HG02840 (cell line): Measurements from ENCODE around the gene NACA2.
"Not testable (repeated sequence)": the region's sequence is repeated elsewhere in the genome, so short reads cannot be mapped to it uniquely, and the experiment has no call there.

ENCODE experiments used
- ATAC-seq: cut with Tn5 transposase; IDR thresholded peaks from one replicate; pipeline ENCODE4 v1.9.1; 2021; ENCODE audit warnings: mild to moderate bottlenecking, moderate library complexity, moderate number of reproducible peaks; ENCODE audit not compliant: unreplicated experiment, low FRiP score

The NACA2 gene

GRCh38 chr17:61591018-61591417, at the start of gene NACA2:
NACA2 (minus strand) TSS chr17:61591219; CDS start chr17:61591180, 39 bp downstream.
- ATAC-seq: no peak

- no peak for ATAC-seq
These were observed 48.8 kb upstream of the NACA2 start for GRCh38 chr17:61639818-61640217.

- no peak for ATAC-seq
These were observed 47.1 kb upstream of the NACA2 start for GRCh38 chr17:61638087-61638486.

GRCh38 chr17:61635913-61636432, 45.0 kb upstream of the NACA2 start:
- ATAC-seq: no peak

GRCh38 chr17:61634942-61635538, 44.0 kb upstream of the NACA2 start:
- no peak for ATAC-seq

- ATAC-seq: no peak
These were observed 43.1 kb upstream of the NACA2 start for GRCh38 chr17:61634011-61634539.

- ATAC-seq: no peak
These were observed 41.8 kb upstream of the NACA2 start for GRCh38 chr17:61632826-61633225.

- ATAC-seq: no peak
These were observed 40.8 kb upstream of the NACA2 start for GRCh38 chr17:61631800-61632199.

GRCh38 chr17:61628158-61628557, 37.1 kb upstream of the NACA2 start:
- ATAC-seq: not testable (repeated sequence)

- ATAC-seq: no peak
These were observed 36.6 kb upstream of the NACA2 start for GRCh38 chr17:61627658-61628057.

GRCh38 chr17:61627125-61627524, 36.1 kb upstream of the NACA2 start:
- ATAC-seq: no peak

GRCh38 chr17:61625564-61625963, 34.5 kb upstream of the NACA2 start:
- no peak for ATAC-seq

GRCh38 chr17:61624951-61625350, 33.9 kb upstream of the NACA2 start:
- no peak for ATAC-seq

- ATAC-seq: no peak
These were observed 30.3 kb upstream of the NACA2 start for GRCh38 chr17:61621317-61621716.

- no peak for ATAC-seq
These were observed 28.9 kb upstream of the NACA2 start for GRCh38 chr17:61619953-61620352.

GRCh38 chr17:61619493-61619892, 28.5 kb upstream of the NACA2 start:
- no peak for ATAC-seq

- no peak for ATAC-seq
These were observed 27.9 kb upstream of the NACA2 start for GRCh38 chr17:61618950-61619349.

GRCh38 chr17:61617330-61617729, 26.3 kb upstream of the NACA2 start:
- ATAC-seq: no peak

- no peak for ATAC-seq
These were observed 25.8 kb upstream of the NACA2 start for GRCh38 chr17:61616783-61617182.

- ATAC-seq: no peak
These were observed 23.2 kb upstream of the NACA2 start for GRCh38 chr17:61614219-61614618.

- no peak for ATAC-seq
These were observed 20.3 kb upstream of the NACA2 start for GRCh38 chr17:61611323-61611722.

GRCh38 chr17:61605692-61606091, 14.7 kb upstream of the NACA2 start:
- ATAC-seq: no peak
